Activated T-helper 17 cell treated with anti-CD3 and anti-CD28 coated beads, Interleukin-2, amount 50 U/mL, for 72 hours (primary cell): ENCODE data around the gene BCAS3. TPM values are rescaled to one million over a fixed set of nuclear protein-coding genes. Genes with fewer than 3 reads are reported as not detected.

Experiments used
- ATAC-seq: fragments of 150-1000 bp; cut with Tn5 transposase; replicated peaks from 2 replicates; pipeline ENCODE4 v1.10.0; 2021; ENCODE audit warnings: mild to moderate bottlenecking, moderate library complexity
- H3K27ac Mint-ChIP-seq: one replicate; pipeline ENCODE4 v1.8.0; 2022; ENCODE audit warnings: mixed read lengths
- H3K27me3 Mint-ChIP-seq: one replicate; pipeline ENCODE4 v1.8.0; 2022; ENCODE audit warnings: mixed read lengths
- H3K36me3 Mint-ChIP-seq: one replicate; pipeline ENCODE4 v1.8.0; 2022; ENCODE audit warnings: low read depth, mild to moderate bottlenecking, mixed read lengths
- H3K4me1 Mint-ChIP-seq: one replicate; pipeline ENCODE4 v1.8.0; 2022; ENCODE audit warnings: mixed read lengths
- H3K4me3 Mint-ChIP-seq: one replicate; pipeline ENCODE4 v1.8.0; 2022; ENCODE audit warnings: mild to moderate bottlenecking, mixed read lengths
- H3K9me3 Mint-ChIP-seq: one replicate; pipeline ENCODE4 v1.8.0; 2022; ENCODE audit warnings: mixed read lengths
- total RNA-seq, 2 donors: library from RNA; stranded (reverse); gene quantifications; one replicate each; pipeline ENCODE4 v1.2.3, GENCODE V29; 2022

The BCAS3 gene
- total RNA-seq, 2 donors from 2014 or later = 11.6 to 15.0 TPM

GRCh38 chr17:61393904-61394629 is 716.4 kb downstream of the BCAS3 start:
- Mint-ChIP-seq H3K36me3 (peaks cover 6% of the 10 kb centered on the region), H3K9me3 (no peaks in the 10 kb centered on the region), H3K27me3 (peaks cover 22% of the 10 kb centered on the region), H3K4me3 (no peak overlapping the region), H3K4me1 (peaks cover 7% of the 10 kb centered on the region), H3K27ac (no peak overlapping the region)
- ATAC-seq = no peak

- H3K27ac Mint-ChIP-seq = no peak overlapping the region
- peaks cover 22% of the 10 kb centered on the region for H3K27me3 Mint-ChIP-seq
- no peaks in the 10 kb centered on the region for H3K9me3 Mint-ChIP-seq
- peaks cover 6% of the 10 kb centered on the region for H3K36me3 Mint-ChIP-seq
- ATAC-seq = no peak
- no peak overlapping the region for H3K4me3 Mint-ChIP-seq
- peaks cover 4% of the 10 kb centered on the region for H3K4me1 Mint-ChIP-seq
These were observed 717.2 kb downstream of the BCAS3 start for GRCh38 chr17:61394630-61395408.

- peaks cover 6% of the 10 kb centered on the region for H3K36me3 Mint-ChIP-seq
- H3K4me3 Mint-ChIP-seq = no peak overlapping the region
- peaks cover 4% of the 10 kb centered on the region for H3K4me1 Mint-ChIP-seq
- no peak overlapping the region for H3K27ac Mint-ChIP-seq
- peaks cover 22% of the 10 kb centered on the region for H3K27me3 Mint-ChIP-seq
- ATAC-seq = no peak
- no peaks in the 10 kb centered on the region for H3K9me3 Mint-ChIP-seq
These were observed 717.8 kb downstream of the BCAS3 start for GRCh38 chr17:61395409-61395982.

- Mint-ChIP-seq H3K36me3 (peaks cover 6% of the 10 kb centered on the region), H3K4me3 (no peak overlapping the region), H3K27ac (no peak overlapping the region), H3K27me3 (peaks cover 22% of the 10 kb centered on the region), H3K4me1 (peaks cover 4% of the 10 kb centered on the region), H3K9me3 (no peaks in the 10 kb centered on the region)
- ATAC-seq = no peak
These were observed 718.4 kb downstream of the BCAS3 start for GRCh38 chr17:61395983-61396585.

GRCh38 chr17:61396586-61397085 is 719.0 kb downstream of the BCAS3 start:
- H3K9me3 Mint-ChIP-seq = no peaks in the 10 kb centered on the region
- H3K4me3 Mint-ChIP-seq = no peak overlapping the region
- ATAC-seq = no peak
- peaks cover 27% of the 10 kb centered on the region for H3K27me3 Mint-ChIP-seq
- no peak overlapping the region for H3K27ac Mint-ChIP-seq
- peaks cover 4% of the 10 kb centered on the region for H3K4me1 Mint-ChIP-seq
- peaks cover 6% of the 10 kb centered on the region for H3K36me3 Mint-ChIP-seq

GRCh38 chr17:61397086-61397842 is 719.6 kb downstream of the BCAS3 start:
- no peak for ATAC-seq
- Mint-ChIP-seq H3K9me3 (no peaks in the 10 kb centered on the region), H3K4me3 (peak overlapping the region; percentile 45), H3K4me1 (peaks cover 4% of the 10 kb centered on the region), H3K27ac (no peak overlapping the region), H3K36me3 (peaks cover 7% of the 10 kb centered on the region), H3K27me3 (peaks cover 28% of the 10 kb centered on the region)

GRCh38 chr17:61398721-61399130 is 721.1 kb downstream of the BCAS3 start:
- ATAC-seq = no peak
- no peaks in the 10 kb centered on the region for H3K9me3 Mint-ChIP-seq
- H3K4me3 Mint-ChIP-seq = peak overlapping the region; percentile 45
- peaks cover 42% of the 10 kb centered on the region for H3K27me3 Mint-ChIP-seq
- peaks cover 11% of the 10 kb centered on the region for H3K36me3 Mint-ChIP-seq
- H3K27ac Mint-ChIP-seq = no peak overlapping the region
- H3K4me1 Mint-ChIP-seq = peaks cover 9% of the 10 kb centered on the region

- no peak within 1 kb of the TSS for H3K27ac Mint-ChIP-seq
- H3K4me1 Mint-ChIP-seq = peaks cover 9% of the 10 kb centered on the region
- ATAC-seq = no peak
- H3K36me3 Mint-ChIP-seq = peaks cover 11% of the 10 kb centered on the region
- H3K27me3 Mint-ChIP-seq = peaks cover 46% of the 10 kb centered on the region
- no peaks in the 10 kb centered on the region for H3K9me3 Mint-ChIP-seq
- H3K4me3 Mint-ChIP-seq = peak within 1 kb of the TSS; percentile 45
These were observed 721.7 kb downstream of the BCAS3 start, which contains the start of gene TBX2 for GRCh38 chr17:61399131-61400065. Gene TBX2, plus strand, starts transcription at chr17:61399843. Its CDS starts 334 bp downstream, at chr17:61400177.

- Mint-ChIP-seq H3K4me1 (peaks cover 9% of the 10 kb centered on the region), H3K27ac (no peak overlapping the region), H3K36me3 (peaks cover 11% of the 10 kb centered on the region), H3K4me3 (peak overlapping the region; percentile 43), H3K9me3 (no peaks in the 10 kb centered on the region), H3K27me3 (peaks cover 44% of the 10 kb centered on the region)
- ATAC-seq = no peak
These were observed 722.5 kb downstream of the BCAS3 start for GRCh38 chr17:61400066-61400716.

- Mint-ChIP-seq H3K9me3 (no peaks in the 10 kb centered on the region), H3K4me1 (peaks cover 9% of the 10 kb centered on the region), H3K4me3 (peak overlapping the region; percentile 43), H3K27me3 (peaks cover 37% of the 10 kb centered on the region), H3K27ac (no peak overlapping the region), H3K36me3 (peaks cover 11% of the 10 kb centered on the region)
- ATAC-seq = peak; percentile 9
These were observed 723.2 kb downstream of the BCAS3 start for GRCh38 chr17:61400717-61401388.

GRCh38 chr17:61401389-61402072 is 723.9 kb downstream of the BCAS3 start:
- peaks cover 41% of the 10 kb centered on the region for H3K27me3 Mint-ChIP-seq
- H3K27ac Mint-ChIP-seq = no peak overlapping the region
- H3K4me1 Mint-ChIP-seq = peaks cover 9% of the 10 kb centered on the region
- H3K9me3 Mint-ChIP-seq = no peaks in the 10 kb centered on the region
- H3K36me3 Mint-ChIP-seq = peaks cover 11% of the 10 kb centered on the region
- H3K4me3 Mint-ChIP-seq = peak overlapping the region; percentile 43
- no peak for ATAC-seq
